Activated CD4-positive, alpha-beta T cell treated with anti-CD3 and anti-CD28 coated beads, Interleukin-2, amount 10 ng/mL, durations not matched to agents 7 days and 5 days (primary cell): Measurements from ENCODE around the gene LAYN. TPM values are rescaled to one million over a fixed set of nuclear protein-coding genes. Genes with fewer than 3 reads are reported as not detected.

Experiments
- CTCF ChIA-PET: fragments of 350-600 bp; sonication (Branson Sonifier 250); formaldehyde crosslinking; loops from one replicate; lab custom pipeline; 2021; ENCODE audit warnings: antibody characterized with exemption; lab: Charles Lee
- POLR2A ChIA-PET: fragments of 350-600 bp; sonication (Branson Sonifier 250); formaldehyde crosslinking; loops from one replicate; lab custom pipeline; 2021; ENCODE audit warnings: antibody characterized with exemption; lab: Charles Lee
- DNase-seq: peaks from one replicate; pipeline ENCODE4 v3.0.0-alpha.2; 2020
- H3K27ac Mint-ChIP-seq: one replicate; pipeline ENCODE4 v1.8.0; 2021; ENCODE audit warnings: mild to moderate bottlenecking, moderate library complexity, mixed read lengths
- H3K27me3 Mint-ChIP-seq: one replicate; pipeline ENCODE4 v1.8.0; 2021; ENCODE audit warnings: mixed read lengths
- H3K36me3 Mint-ChIP-seq: one replicate; pipeline ENCODE4 v1.8.0; 2021; ENCODE audit warnings: low read depth, mixed read lengths
- H3K4me1 Mint-ChIP-seq: one replicate; pipeline ENCODE4 v1.8.0; 2021; ENCODE audit warnings: mixed read lengths
- H3K4me3 Mint-ChIP-seq: one replicate; pipeline ENCODE4 v1.8.0; 2021; ENCODE audit warnings: mild to moderate bottlenecking, moderate library complexity, mixed read lengths
- H3K9me3 Mint-ChIP-seq: one replicate; pipeline ENCODE4 v1.8.0; 2021; ENCODE audit warnings: mixed read lengths
- total RNA-seq, 2 experiments: library from RNA; stranded (reverse); gene quantifications; one replicate each; pipeline ENCODE4 v1.2.3, GENCODE V29; 2021

The LAYN gene
- total RNA-seq, 2 experiments from 2014 or later, result 0.71 to 0.89 TPM

- Mint-ChIP-seq H3K9me3 (no peaks in the 10 kb centered on the region), H3K4me1 (no peaks in the 10 kb centered on the region), H3K4me3 (no peak overlapping the region), H3K27ac (no peak overlapping the region), H3K36me3 (no peaks in the 10 kb centered on the region), H3K27me3 (peaks cover 14% of the 10 kb centered on the region)
- POLR2A ChIA-PET, result no interaction called here
- CTCF ChIA-PET, result interaction anchor here (0.8 to 1.3 kb wide), 3 partner anchors 20 to 207 kb away, joined by 3 read pairs; no protein-coding TSS in a partner anchor
- DNase-seq, result no peak
These were observed 49.5 kb downstream of the LAYN start for GRCh38 chr11:111589886-111590499.

- no peak for DNase-seq
- Mint-ChIP-seq H3K4me3 (no peak overlapping the region), H3K36me3 (no peaks in the 10 kb centered on the region), H3K4me1 (no peaks in the 10 kb centered on the region), H3K27ac (no peak overlapping the region), H3K9me3 (no peaks in the 10 kb centered on the region), H3K27me3 (peaks cover 26% of the 10 kb centered on the region)
- POLR2A ChIA-PET, result no interaction called here
- CTCF ChIA-PET, result interaction anchor here (1.0 kb wide), 1 partner anchor 12 kb away, joined by 3 read pairs; no protein-coding TSS in a partner anchor
These were observed 50.9 kb downstream of the LAYN start for GRCh38 chr11:111591187-111591960.

- no peak overlapping the region for H3K4me3 Mint-ChIP-seq
- peaks cover 30% of the 10 kb centered on the region for H3K27me3 Mint-ChIP-seq
- no peaks in the 10 kb centered on the region for H3K9me3 Mint-ChIP-seq
- H3K27ac Mint-ChIP-seq, result no peak overlapping the region
- POLR2A ChIA-PET, result no interaction called here
- no peak for DNase-seq
- H3K4me1 Mint-ChIP-seq, result no peaks in the 10 kb centered on the region
- H3K36me3 Mint-ChIP-seq, result no peaks in the 10 kb centered on the region
- CTCF ChIA-PET, result no interaction called here
These were observed 52.0 kb downstream of the LAYN start for GRCh38 chr11:111592491-111592890.

- Mint-ChIP-seq H3K36me3 (no peaks in the 10 kb centered on the region), H3K4me1 (peaks cover 3% of the 10 kb centered on the region), H3K9me3 (no peaks in the 10 kb centered on the region), H3K4me3 (no peak overlapping the region), H3K27me3 (peaks cover 25% of the 10 kb centered on the region), H3K27ac (no peak overlapping the region)
- CTCF ChIA-PET, result interaction anchor here (1.8 kb wide), 1 partner anchor 181 kb away, joined by 8 read pairs; no protein-coding TSS in a partner anchor
- no peak for DNase-seq
- POLR2A ChIA-PET, result no interaction called here
These were observed 55.8 kb downstream of the LAYN start for GRCh38 chr11:111596319-111596718.

- CTCF ChIA-PET, result interaction anchor here (1.8 kb wide), 1 partner anchor 179 kb away, joined by 8 read pairs; no protein-coding TSS in a partner anchor
- no peak for DNase-seq
- peaks cover under 1% of the 10 kb centered on the region for H3K36me3 Mint-ChIP-seq
- H3K27me3 Mint-ChIP-seq, result peaks cover 25% of the 10 kb centered on the region
- peaks cover 10% of the 10 kb centered on the region for H3K4me1 Mint-ChIP-seq
- no peaks in the 10 kb centered on the region for H3K9me3 Mint-ChIP-seq
- no peak overlapping the region for H3K27ac Mint-ChIP-seq
- H3K4me3 Mint-ChIP-seq, result no peak overlapping the region
- POLR2A ChIA-PET, result no interaction called here
These were observed 57.6 kb downstream of the LAYN start for GRCh38 chr11:111598148-111598547.

- H3K27me3 Mint-ChIP-seq, result peaks cover 25% of the 10 kb centered on the region
- ChIA-PET POLR2A (no interaction called here), CTCF (interaction anchor here (0.7 kb wide), 1 partner anchor 258 kb away, joined by 3 read pairs; no protein-coding TSS in a partner anchor)
- no peak overlapping the region for H3K27ac Mint-ChIP-seq
- H3K9me3 Mint-ChIP-seq, result no peaks in the 10 kb centered on the region
- H3K4me1 Mint-ChIP-seq, result peaks cover 14% of the 10 kb centered on the region
- DNase-seq, result no peak
- H3K4me3 Mint-ChIP-seq, result no peak overlapping the region
- peaks cover 2% of the 10 kb centered on the region for H3K36me3 Mint-ChIP-seq
These were observed 58.0 kb downstream of the LAYN start for GRCh38 chr11:111598559-111598958.

GRCh38 chr11:111601636-111601978 is 61.1 kb downstream of the LAYN start:
- H3K36me3 Mint-ChIP-seq, result peaks cover 2% of the 10 kb centered on the region
- peak overlapping the region; percentile 97 for H3K4me3 Mint-ChIP-seq
- H3K27ac Mint-ChIP-seq, result peak overlapping the region; percentile 92
- peaks cover 29% of the 10 kb centered on the region for H3K4me1 Mint-ChIP-seq
- ChIA-PET CTCF (interaction anchor here (0.6 to 2.0 kb wide), 3 partner anchors 175 to 264 kb away, joined by 3 to 9 read pairs (median 4); no protein-coding TSS in a partner anchor), POLR2A (no interaction called here)
- no peaks in the 10 kb centered on the region for H3K9me3 Mint-ChIP-seq
- peaks cover 6% of the 10 kb centered on the region for H3K27me3 Mint-ChIP-seq
- no peak for DNase-seq

GRCh38 chr11:111601979-111602864 is 61.7 kb downstream of the LAYN start, which contains the start of gene SIK2:
TSS of gene SIK2 (plus strand) at chr11:111602449. CDS start at chr11:111602564, 115 bp downstream.
- peak; percentile 90 for DNase-seq
- Mint-ChIP-seq H3K9me3 (no peaks in the 10 kb centered on the region), H3K4me3 (peak within 1 kb of the TSS; percentile 97), H3K27me3 (peaks cover 2% of the 10 kb centered on the region), H3K27ac (peak within 1 kb of the TSS; percentile 92), H3K4me1 (peaks cover 29% of the 10 kb centered on the region), H3K36me3 (peaks cover 2% of the 10 kb centered on the region)
- ChIA-PET CTCF (interaction anchor here (0.6 to 2.0 kb wide), 3 partner anchors 175 to 263 kb away, joined by 3 to 9 read pairs (median 4); no protein-coding TSS in a partner anchor), POLR2A (no interaction called here)

- Mint-ChIP-seq H3K27ac (peak overlapping the region; percentile 92), H3K9me3 (no peaks in the 10 kb centered on the region), H3K4me3 (peak overlapping the region; percentile 97), H3K4me1 (peaks cover 29% of the 10 kb centered on the region), H3K36me3 (peaks cover 2% of the 10 kb centered on the region), H3K27me3 (peaks cover 2% of the 10 kb centered on the region)
- ChIA-PET POLR2A (no interaction called here), CTCF (interaction anchor here (1.2 to 2.0 kb wide), 4 partner anchors 12 to 176 kb away, joined by 3 to 9 read pairs (median 4); no protein-coding TSS in a partner anchor)
- DNase-seq, result peak; percentile 27
These were observed 62.5 kb downstream of the LAYN start for GRCh38 chr11:111602865-111603610.

- H3K4me3 Mint-ChIP-seq, result peak overlapping the region; percentile 97
- peaks cover 28% of the 10 kb centered on the region for H3K4me1 Mint-ChIP-seq
- peaks cover 2% of the 10 kb centered on the region for H3K36me3 Mint-ChIP-seq
- ChIA-PET POLR2A (no interaction called here), CTCF (interaction anchor here (0.7 to 1.5 kb wide), 9 partner anchors 9 to 230 kb away, joined by 3 to 8 read pairs (median 3); partner anchors contain the start of gene PPP2R1B)
- H3K9me3 Mint-ChIP-seq, result no peaks in the 10 kb centered on the region
- peak overlapping the region; percentile 92 for H3K27ac Mint-ChIP-seq
- peaks cover 1% of the 10 kb centered on the region for H3K27me3 Mint-ChIP-seq
- no peak for DNase-seq
These were observed 63.2 kb downstream of the LAYN start for GRCh38 chr11:111603611-111604130.

GRCh38 chr11:111604392-111605009 is 64.0 kb downstream of the LAYN start:
- ChIA-PET POLR2A (no interaction called here), CTCF (interaction anchor here (0.5 to 1.5 kb wide), 15 partner anchors 8 to 427 kb away, joined by 3 to 8 read pairs (median 3); partner anchors contain the start of gene PPP2R1B)
- Mint-ChIP-seq H3K9me3 (no peaks in the 10 kb centered on the region), H3K4me3 (peak overlapping the region; percentile 97), H3K4me1 (peaks cover 27% of the 10 kb centered on the region), H3K27ac (no peak overlapping the region), H3K36me3 (peaks cover 2% of the 10 kb centered on the region), H3K27me3 (no peaks in the 10 kb centered on the region)
- peak; percentile 22 for DNase-seq
